Islet of Langerhans (tissue), 1 donor: ENCODE results near the gene PPP2R5C.

Source experiments
- FAIRE-seq: peaks from one replicate; lab custom pipeline; 2011; peaks lifted over from hg19 to GRCh38; lab: Jason Lieb, UNC

Gene PPP2R5C

DNA sequence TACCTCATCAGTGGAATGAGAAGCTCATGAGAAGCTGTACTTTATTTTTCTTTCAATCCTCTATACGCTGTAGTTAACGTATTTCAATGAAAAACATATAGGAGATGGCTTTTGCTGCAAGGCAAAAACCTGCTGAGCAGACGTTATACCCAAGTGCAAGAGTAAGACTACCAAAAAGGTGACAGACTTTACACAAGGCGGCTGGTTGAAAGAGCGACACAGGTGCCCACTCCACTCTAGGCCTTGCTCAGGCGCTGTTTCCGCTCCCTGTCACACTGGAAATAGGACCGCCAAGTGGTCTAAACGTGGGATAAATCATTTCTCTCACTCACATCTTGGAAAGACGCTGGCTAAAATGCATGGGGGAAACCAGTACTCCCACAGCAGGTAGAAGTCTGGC, 54.5 kb downstream of the PPP2R5C start:
- FAIRE-seq: no peak

DNA sequence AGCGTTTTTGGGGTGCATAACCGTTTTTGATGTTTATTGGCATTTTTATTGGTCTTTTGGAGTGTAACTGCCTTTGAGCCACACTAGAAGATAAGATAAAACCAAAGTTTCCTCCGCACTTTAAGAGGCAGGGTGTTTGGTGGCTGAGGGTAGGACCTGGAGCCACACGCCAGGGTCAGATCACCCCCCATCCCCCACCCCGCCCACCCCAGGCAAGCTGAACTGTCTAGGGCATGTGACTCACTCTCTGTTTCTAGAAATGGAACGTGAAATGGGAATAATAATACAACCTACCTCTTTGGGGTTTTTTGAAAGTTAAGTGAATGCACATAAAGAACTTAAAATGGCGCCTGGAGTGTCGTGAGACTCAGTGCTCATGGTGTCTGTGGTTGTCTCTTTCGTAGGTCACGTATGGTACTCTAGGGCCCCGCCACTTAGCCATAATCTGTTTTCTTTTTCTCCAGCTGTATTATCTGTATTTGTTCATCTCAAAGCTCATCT, 56.0 kb downstream of the PPP2R5C start:
- no peak for FAIRE-seq

DNA sequence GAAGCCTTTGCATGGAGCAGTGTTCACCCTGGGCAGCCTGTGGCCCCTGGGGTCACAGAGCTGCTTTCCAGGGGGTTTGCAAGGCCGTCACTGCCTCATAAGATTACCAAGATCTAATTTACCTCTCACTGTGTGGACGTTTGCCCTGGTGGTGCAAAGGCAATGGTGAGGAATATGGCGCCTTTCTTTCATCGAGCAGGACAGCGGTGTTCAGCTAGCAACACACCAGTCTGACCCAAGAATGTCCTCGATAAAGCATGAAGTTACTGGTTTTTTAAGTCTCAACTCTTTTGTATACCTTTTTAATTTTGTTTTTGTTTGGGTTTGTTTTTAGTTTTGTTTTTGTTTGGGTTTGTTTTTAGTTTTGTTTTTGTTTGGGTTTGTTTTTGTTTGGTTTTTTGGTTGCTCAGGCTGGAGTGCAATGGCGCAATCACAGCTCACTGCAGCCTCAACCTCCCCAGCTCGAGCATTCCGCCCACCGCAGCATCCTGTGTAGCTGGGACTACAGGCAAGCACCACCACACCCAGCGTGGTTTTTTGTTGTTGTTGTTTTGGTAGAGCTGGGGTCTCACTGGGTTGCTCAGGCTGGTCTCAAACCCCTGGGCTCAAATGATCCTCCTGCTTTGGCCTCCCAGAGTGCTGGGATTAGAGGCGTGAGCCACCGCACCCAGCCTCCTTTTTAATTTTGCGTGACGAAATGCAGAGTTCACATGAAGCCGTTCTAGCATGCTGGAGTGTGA, 57.9 kb downstream of the PPP2R5C start:
- FAIRE-seq: no peak

- FAIRE-seq: no peak
Measured at GRCh38 chr14:101820283-101820798, 58.8 kb downstream of the PPP2R5C start.

- FAIRE-seq: no peak
Measured at GRCh38 chr14:101821528-101821927, 60.0 kb downstream of the PPP2R5C start.

- FAIRE-seq: no peak
Measured at GRCh38 chr14:101823066-101823465, 61.6 kb downstream of the PPP2R5C start.

GRCh38 chr14:101823511-101824120, 62.1 kb downstream of the PPP2R5C start:
- no peak for FAIRE-seq

DNA sequence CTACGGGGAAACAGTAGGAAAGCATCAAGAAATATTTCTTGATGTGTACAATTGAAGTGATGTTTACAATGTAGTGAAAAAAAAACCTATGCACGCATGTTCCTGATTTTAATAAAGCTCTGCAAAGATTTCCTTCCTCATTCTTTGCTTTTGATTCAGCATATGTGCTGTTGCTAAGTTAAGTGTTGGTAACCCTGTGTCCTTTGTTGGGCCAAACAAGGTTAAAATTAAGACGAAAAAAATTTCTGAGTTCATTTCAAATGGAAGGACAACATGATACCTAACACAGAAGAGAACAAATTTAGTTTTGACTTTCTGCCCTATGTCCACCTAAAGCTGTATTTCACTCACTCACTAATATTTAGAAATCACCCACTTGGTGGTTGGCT, 62.8 kb downstream of the PPP2R5C start:
- FAIRE-seq: no peak

DNA sequence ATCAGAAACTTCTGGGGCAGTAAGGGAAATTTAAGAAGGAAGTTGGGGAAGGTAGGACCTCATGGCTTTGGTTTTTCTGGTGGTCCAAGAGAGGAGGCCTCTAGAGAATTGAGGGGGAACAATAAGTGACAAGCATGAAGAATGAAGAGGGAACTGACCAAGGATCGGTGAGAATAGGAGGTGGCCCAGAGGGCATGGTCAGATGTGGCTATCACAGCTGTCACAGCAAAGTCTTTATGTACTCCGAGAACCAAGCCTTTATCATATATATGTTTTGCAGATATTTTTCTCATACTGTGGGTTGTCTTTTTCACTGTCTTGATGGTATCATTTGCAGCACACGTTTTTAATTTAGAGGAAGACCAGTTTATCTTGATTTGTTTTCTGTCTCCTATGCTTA, 64.3 kb downstream of the PPP2R5C start:
- FAIRE-seq: no peak

- no peak for FAIRE-seq
Measured at GRCh38 chr14:101826351-101826750, 64.8 kb downstream of the PPP2R5C start.

DNA sequence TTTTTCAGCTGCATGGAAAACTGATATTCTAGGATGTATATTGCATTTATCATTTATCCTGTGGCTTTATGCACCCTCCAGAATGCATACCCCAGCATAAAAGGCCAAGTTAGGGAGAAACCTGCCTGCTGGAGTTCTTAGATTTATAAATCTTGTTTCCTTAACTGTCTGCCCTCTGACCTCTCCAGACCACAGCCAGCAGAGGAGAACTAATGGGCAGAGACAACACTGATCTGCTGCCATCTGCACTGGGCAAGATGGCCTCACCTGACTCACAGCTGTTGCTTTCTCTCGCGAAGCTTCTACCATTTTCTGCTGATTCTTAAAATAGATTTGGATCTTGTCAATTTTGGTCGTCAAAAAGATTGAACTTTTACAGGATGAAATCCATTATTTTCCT, 65.8 kb downstream of the PPP2R5C start:
- FAIRE-seq: no peak

DNA sequence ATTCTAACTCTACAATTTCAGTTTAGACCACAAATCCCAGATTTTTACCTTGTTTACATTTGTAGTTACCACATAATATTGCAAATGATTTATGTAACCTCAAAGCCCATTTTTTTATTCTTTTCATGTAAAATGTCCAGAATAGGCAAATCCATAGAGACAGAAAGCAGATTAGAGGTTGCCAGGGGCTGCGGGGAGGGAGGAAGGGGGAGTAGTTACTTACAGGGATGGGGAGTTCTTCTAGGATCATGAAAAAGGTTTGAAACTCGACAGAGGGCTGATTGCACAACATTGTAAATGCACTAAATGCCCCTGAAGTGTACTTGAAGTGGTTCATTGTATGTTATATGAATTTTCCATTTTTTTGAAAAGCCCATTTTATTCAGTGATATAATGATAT, 66.5 kb downstream of the PPP2R5C start:
- no peak for FAIRE-seq

DNA sequence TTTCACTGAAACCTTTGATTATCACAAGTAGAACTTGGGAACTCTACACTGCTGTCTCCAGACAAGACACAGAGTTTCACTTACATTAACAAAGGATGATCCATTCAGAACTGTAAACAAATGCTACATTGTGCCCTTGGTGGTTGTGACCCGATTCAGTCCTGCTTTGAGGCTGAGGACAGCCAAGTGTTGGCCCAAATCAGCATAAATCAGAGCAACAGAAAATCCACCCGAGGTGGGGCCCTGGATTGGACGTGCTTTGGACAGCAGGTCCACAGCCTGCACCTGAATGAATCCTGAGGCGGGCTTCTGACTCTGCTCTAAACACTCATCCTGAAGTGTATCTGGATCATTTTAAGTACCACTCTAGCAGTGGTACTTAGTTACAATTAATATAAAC, 68.8 kb downstream of the PPP2R5C start:
- FAIRE-seq: no peak

DNA sequence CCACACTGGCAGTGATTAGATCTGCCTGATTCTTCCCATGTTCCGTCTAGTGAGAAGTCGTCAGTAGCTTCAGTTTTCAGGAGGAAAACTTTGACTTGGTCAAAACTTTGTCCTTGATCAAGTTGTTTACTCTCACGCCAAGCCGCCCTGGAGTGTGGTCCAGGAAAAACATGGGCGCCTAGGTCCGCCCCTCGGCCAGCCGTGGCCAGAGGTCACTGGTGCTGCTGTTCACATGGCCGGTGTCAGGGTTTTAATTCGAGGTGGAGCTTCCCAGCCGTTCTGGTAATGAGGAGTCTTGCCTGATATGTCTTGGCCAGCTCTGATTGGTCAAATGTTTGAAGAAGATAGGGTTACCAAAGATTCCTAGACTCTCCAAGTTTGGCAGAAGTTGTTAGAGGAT, 71.5 kb downstream of the PPP2R5C start:
- no peak for FAIRE-seq

GRCh38 chr14:101834397-101834796, 72.9 kb downstream of the PPP2R5C start:
- FAIRE-seq: no peak

DNA sequence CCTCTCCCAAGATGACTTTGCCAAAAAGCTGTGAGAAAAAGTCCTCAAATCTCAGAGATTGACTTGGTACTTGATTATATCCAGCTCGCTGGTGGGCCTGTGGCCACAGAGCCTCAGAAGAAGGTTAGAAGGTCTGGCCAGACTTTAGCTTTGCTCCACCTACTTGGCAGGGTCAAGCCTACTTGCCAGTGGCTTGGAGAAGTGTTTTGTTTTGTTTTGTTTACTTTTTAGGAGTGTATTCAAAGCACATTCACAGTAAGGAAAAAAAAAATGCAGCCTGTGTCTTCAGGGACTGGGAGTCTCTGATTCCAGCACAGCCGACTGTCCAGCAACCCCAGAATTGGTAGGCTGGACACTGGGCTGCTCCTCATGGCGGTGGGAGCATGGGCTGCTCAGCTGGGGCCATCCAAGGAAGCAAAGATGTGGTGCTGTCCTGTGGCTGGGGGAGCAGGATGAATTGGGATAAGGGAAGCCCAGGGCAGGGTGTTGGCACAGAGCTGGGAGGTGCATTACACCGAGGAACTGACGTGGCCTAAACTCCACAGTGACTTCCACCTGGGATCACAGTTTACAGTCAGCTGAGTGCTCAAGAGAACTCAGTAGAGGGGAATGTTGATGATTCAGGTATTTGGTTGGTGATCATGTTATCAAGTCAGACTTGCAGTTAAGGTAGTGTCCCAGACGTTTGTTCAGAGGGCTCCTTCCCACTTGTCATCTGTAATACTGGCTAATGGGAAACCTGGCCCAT, 73.5 kb downstream of the PPP2R5C start:
- FAIRE-seq: no peak

DNA sequence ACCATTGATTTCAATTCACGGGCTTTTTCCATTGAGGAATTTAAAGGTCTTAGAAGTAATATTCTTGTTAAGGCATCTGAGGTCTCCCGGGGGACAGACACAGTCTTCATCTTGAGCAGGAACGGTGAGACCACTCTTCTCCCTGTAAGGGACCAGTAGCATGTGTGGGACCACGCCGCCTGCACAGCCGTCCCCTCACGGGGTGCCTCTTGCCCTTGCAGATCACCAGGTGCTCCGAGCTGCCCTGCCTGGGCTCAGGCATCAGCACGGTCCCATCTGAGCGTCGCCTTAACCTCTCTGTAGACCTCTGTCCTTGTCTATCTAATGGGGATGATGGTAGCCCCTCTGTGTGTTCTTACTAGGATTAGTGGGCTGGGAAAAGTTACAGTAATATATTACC, 74.1 kb downstream of the PPP2R5C start:
- no peak for FAIRE-seq

- no peak for FAIRE-seq
Measured at GRCh38 chr14:101836135-101836534, 74.6 kb downstream of the PPP2R5C start.

DNA sequence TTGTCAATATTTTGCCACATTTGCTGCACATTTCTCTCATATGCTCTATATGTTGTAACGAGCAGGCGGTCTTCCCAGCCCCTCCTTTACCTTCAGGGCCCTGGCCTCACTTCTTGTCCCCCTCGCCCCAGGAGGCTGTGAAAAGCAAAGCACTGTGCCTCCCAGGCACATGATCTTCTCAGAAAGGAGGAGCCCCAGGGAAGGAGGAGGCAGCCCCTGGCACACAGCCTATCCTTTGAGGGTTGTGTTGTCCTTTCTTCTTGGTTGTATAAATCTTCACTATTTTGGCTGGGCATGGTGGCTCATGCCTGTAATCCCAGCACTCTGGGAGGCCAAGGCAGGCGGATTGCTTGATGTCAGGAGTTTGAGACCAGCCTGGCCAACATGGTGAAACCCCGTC, 77.0 kb downstream of the PPP2R5C start:
- no peak for FAIRE-seq

DNA sequence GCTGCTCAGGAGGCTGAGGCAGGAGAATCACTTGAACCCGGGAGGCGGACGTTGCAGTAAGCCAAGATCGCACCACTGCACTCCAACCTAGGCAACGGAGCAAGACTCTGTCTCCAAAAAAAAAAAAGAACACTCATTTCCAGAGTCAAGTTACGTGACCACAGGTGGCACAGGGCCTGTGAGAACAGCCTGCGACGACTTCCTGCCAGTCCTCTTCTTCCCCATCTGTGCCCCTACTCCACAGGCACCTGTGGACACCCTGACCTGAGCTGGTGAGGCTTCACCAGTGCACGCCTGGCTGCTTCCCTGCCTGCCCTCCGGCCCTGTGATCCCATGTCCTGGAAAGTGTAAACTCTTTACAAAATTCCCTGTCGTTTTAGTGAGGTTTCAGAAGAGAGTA, 77.7 kb downstream of the PPP2R5C start:
- FAIRE-seq: no peak

GRCh38 chr14:101839661-101840060, 78.2 kb downstream of the PPP2R5C start:
- FAIRE-seq: no peak

GRCh38 chr14:101840649-101841369, 79.3 kb downstream of the PPP2R5C start:
- FAIRE-seq: no peak
